Measurements from ENCODE around the gene KLHL5. TPM values are rescaled to one million over a fixed set of nuclear protein-coding genes. Genes with fewer than 3 reads are reported as not detected.

Gene KLHL5
- total and polyA plus RNA-seq, 4 donors = 14.2 to 65.4 (median 25.6) TPM

- no peaks in the 10 kb centered on the region for H3K36me3 ChIP-seq (ENCODE audit: control insufficient read depth in 4 of 4, insufficient read depth in 3 of 4, low read depth in 1 of 4, low read length in 3 of 4)
- H3K4me1 ChIP-seq (ENCODE audit: control insufficient read depth in 4 of 4, insufficient read depth in 4 of 4, low read length in 3 of 4) = peaks cover 5 to 35% (median 17%) of the 10 kb centered on the region in 4 donors
- no peaks in the 10 kb centered on the region for H3K9me3 ChIP-seq (ENCODE audit: control insufficient read depth in 4 of 4, low read length in 3 of 4)
- DNase-seq (ENCODE audit: low spot score) = no peak
- H3K27ac ChIP-seq (ENCODE audit: low read depth in 1 of 2, low read length in 2 of 2) = peak overlapping the region; percentile 70 to 80
- peak overlapping the region; percentile 58 to 100 (median 71) for H3K4me3 ChIP-seq (ENCODE audit: low read depth in 1 of 3, low read length in 3 of 3)
- H3K27me3 ChIP-seq (ENCODE audit: control insufficient read depth in 4 of 4, insufficient read depth in 4 of 4, low read length in 3 of 4) = no peaks in the 10 kb centered on the region
- TF ChIP-seq, protein P1, sequence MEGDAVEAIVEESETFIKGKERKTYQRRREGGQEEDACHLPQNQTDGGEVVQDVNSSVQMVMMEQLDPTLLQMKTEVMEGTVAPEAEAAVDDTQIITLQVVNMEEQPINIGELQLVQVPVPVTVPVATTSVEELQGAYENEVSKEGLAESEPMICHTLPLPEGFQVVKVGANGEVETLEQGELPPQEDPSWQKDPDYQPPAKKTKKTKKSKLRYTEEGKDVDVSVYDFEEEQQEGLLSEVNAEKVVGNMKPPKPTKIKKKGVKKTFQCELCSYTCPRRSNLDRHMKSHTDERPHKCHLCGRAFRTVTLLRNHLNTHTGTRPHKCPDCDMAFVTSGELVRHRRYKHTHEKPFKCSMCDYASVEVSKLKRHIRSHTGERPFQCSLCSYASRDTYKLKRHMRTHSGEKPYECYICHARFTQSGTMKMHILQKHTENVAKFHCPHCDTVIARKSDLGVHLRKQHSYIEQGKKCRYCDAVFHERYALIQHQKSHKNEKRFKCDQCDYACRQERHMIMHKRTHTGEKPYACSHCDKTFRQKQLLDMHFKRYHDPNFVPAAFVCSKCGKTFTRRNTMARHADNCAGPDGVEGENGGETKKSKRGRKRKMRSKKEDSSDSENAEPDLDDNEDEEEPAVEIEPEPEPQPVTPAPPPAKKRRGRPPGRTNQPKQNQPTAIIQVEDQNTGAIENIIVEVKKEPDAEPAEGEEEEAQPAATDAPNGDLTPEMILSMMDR (IDR thresholded peaks at IDR 0.05; ENCODE audit: low read depth, low read length, missing input control) = peak; percentile 8
- TF ChIP-seq TAF1 (conservative IDR thresholded peaks at IDR 0.05) (no peak), RAD21 (IDR thresholded peaks at IDR 0.05) (peak in 1 of 2 donors; percentile 28), GABPA (IDR thresholded peaks at IDR 0.05 in 1 of 2, conservative IDR thresholded peaks at IDR 0.05 in 1 of 2) (no peak)
- WGBS = 11% methylated on average over 3 of the region's 3 CpGs
- H3K9ac ChIP-seq (ENCODE audit: low read depth in 1 of 2, low read length in 2 of 2) = peak overlapping the region; percentile 68 to 78
Observed at GRCh38 chr4:39045827-39046221, 16.2 kb upstream of the KLHL5 start.

DNA sequence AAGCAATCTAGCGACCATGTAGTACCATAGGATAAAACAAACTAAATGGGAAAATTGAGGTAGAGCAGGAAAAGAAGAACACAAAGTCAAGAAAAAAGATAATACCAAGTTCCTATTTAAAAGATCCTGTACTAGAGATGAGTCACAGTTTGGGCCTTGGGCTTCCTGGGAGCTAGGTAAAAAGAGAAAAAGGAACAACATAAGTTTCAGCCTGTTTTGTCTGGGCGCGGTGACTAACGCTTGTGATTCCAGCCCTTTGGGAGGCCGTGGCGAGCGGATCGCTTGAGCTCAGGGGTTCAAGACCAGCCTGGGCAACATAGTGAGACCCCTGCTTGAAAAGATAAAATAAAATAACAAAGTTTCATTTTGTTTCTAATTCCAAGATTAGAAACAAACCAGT, 15.8 kb upstream of the KLHL5 start:
- H3K27me3 ChIP-seq (ENCODE audit: control insufficient read depth in 4 of 4, insufficient read depth in 4 of 4, low read length in 3 of 4) = no peaks in the 10 kb centered on the region
- TF ChIP-seq, protein P2, sequence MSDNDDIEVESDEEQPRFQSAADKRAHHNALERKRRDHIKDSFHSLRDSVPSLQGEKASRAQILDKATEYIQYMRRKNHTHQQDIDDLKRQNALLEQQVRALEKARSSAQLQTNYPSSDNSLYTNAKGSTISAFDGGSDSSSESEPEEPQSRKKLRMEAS (IDR thresholded peaks at IDR 0.05) = no peak
- TF ChIP-seq FOXA1 (IDR thresholded peaks at IDR 0.05) = no peak
- peaks cover 5 to 39% (median 18%) of the 10 kb centered on the region in 4 donors for H3K4me1 ChIP-seq (ENCODE audit: control insufficient read depth in 4 of 4, insufficient read depth in 4 of 4, low read length in 3 of 4)
- DNase-seq (ENCODE audit: low spot score) = no peak
- no peaks in the 10 kb centered on the region for H3K36me3 ChIP-seq (ENCODE audit: control insufficient read depth in 4 of 4, insufficient read depth in 3 of 4, low read depth in 1 of 4, low read length in 3 of 4)
- 83% methylated on average over 8 of the region's 8 CpGs for WGBS
- peak overlapping the region; percentile 58 to 100 (median 71) for H3K4me3 ChIP-seq (ENCODE audit: low read depth in 1 of 3, low read length in 3 of 3)
- H3K9ac ChIP-seq (ENCODE audit: low read depth in 1 of 2, low read length in 2 of 2) = peak overlapping the region; percentile 14 to 78
- peak overlapping the region; percentile 70 to 80 for H3K27ac ChIP-seq (ENCODE audit: low read depth in 1 of 2, low read length in 2 of 2)
- H3K9me3 ChIP-seq (ENCODE audit: control insufficient read depth in 4 of 4, low read length in 3 of 4) = no peaks in the 10 kb centered on the region

DNA sequence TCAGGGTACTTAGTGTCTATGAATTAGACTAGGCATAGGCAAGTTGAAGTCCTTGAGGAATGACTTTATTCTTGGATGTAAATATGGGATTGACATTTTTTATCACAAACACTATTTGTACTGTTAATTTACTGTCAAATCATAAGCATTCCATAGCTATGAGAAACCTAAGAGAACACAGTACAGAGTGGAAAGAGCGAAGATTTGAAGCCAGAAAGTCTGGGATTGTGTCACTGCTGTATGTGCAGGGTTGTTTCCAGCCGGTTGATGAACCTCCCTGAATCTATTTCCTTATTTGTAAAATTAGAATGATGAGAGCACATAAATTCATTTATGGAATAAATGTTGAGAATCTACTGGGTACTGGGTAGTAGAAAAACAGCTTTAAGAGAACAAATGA, 14.4 kb upstream of the KLHL5 start:
- Histone ChIP-seq H3K27me3 (ENCODE audit: control insufficient read depth in 4 of 4, insufficient read depth in 4 of 4, low read length in 3 of 4) (no peaks in the 10 kb centered on the region), H3K4me1 (ENCODE audit: control insufficient read depth in 4 of 4, insufficient read depth in 4 of 4, low read length in 3 of 4) (peaks cover 5 to 43% (median 23%) of the 10 kb centered on the region in 4 donors), H3K9me3 (ENCODE audit: control insufficient read depth in 4 of 4, low read length in 3 of 4) (no peaks in the 10 kb centered on the region), H3K36me3 (ENCODE audit: control insufficient read depth in 4 of 4, insufficient read depth in 3 of 4, low read depth in 1 of 4, low read length in 3 of 4) (no peaks in the 10 kb centered on the region), H3K27ac (ENCODE audit: low read depth in 1 of 2, low read length in 2 of 2) (peak overlapping the region in 1 of 2 donors; percentile 33), H3K9ac (ENCODE audit: low read depth in 1 of 2, low read length in 2 of 2) (no peak overlapping the region), H3K4me3 (ENCODE audit: low read depth in 1 of 3, low read length in 3 of 3) (no peak overlapping the region)
- no peak for TF ChIP-seq FOXA2 (IDR thresholded peaks at IDR 0.05)
- no peak for TF ChIP-seq ZBTB33 (IDR thresholded peaks at IDR 0.05)
- TF ChIP-seq TAF1 (conservative IDR thresholded peaks at IDR 0.05) = no peak
- no peak for TF ChIP-seq NR2F2 (IDR thresholded peaks at IDR 0.05)
- TF ChIP-seq HNF4G (IDR thresholded peaks at IDR 0.05) = no peak
- TF ChIP-seq YY1 (IDR thresholded peaks at IDR 0.05) = no peak
- TF ChIP-seq, protein P1 (IDR thresholded peaks at IDR 0.05; ENCODE audit: low read depth, low read length, missing input control) = no peak
- TF ChIP-seq RAD21 (IDR thresholded peaks at IDR 0.05) = no peak
- TF ChIP-seq HNF4A (conservative IDR thresholded peaks at IDR 0.05) = no peak
- TF ChIP-seq JUND (IDR thresholded peaks at IDR 0.05) = no peak
- TF ChIP-seq, protein P2 (IDR thresholded peaks at IDR 0.05) = no peak
- TF ChIP-seq GABPA (IDR thresholded peaks at IDR 0.05 in 1 of 2, conservative IDR thresholded peaks at IDR 0.05 in 1 of 2) = no peak
- no peak for TF ChIP-seq ATF3 (IDR thresholded peaks at IDR 0.05)
- DNase-seq (ENCODE audit: low spot score) = no peak
- 79% methylated on average over 2 of the region's 2 CpGs for WGBS
